ENCODE data around the gene RRP15. TPM values are rescaled to one million over a fixed set of nuclear protein-coding genes. Genes with fewer than 3 reads are reported as not detected.

RRP15 gene
- total and polyA plus RNA-seq, 8 donors = 13.8 to 31.7 (median 26.7) TPM

GRCh38 chr1:218250492-218250891, 34.6 kb upstream of the RRP15 start:
- no peak overlapping the region for H3K27ac ChIP-seq
- no peaks in the 10 kb centered on the region for H3K36me3 ChIP-seq
- intact Hi-C loops (cut with DNase I) = no loop called here
- no peaks in the 10 kb centered on the region for H3K4me1 ChIP-seq
- no peak for DNase-seq
- no peak overlapping the region for H3K4me3 ChIP-seq
- no peak for ATAC-seq
- no peaks in the 10 kb centered on the region for H3K9me3 ChIP-seq
- H3K27me3 ChIP-seq = no peaks in the 10 kb centered on the region
- no peak for TF ChIP-seq CTCF (IDR thresholded peaks at IDR 0.05)

- Histone ChIP-seq H3K27me3 (no peaks in the 10 kb centered on the region), H3K9me3 (peaks cover 0 to 9% of the 10 kb centered on the region in 2 donors), H3K4me1 (no peaks in the 10 kb centered on the region), H3K36me3 (no peaks in the 10 kb centered on the region), H3K4me3 (no peak overlapping the region), H3K27ac (no peak overlapping the region)
- intact Hi-C loops (cut with DNase I) = no loop called here
- no peak for ATAC-seq
- DNase-seq = no peak
- no peak for TF ChIP-seq CTCF (IDR thresholded peaks at IDR 0.05)
These were observed 30.7 kb upstream of the RRP15 start for GRCh38 chr1:218254296-218254946.

GRCh38 chr1:218255090-218255489, 30.0 kb upstream of the RRP15 start:
- Histone ChIP-seq H3K27ac (no peak overlapping the region), H3K4me3 (no peak overlapping the region), H3K36me3 (no peaks in the 10 kb centered on the region), H3K9me3 (peaks cover 0 to 9% of the 10 kb centered on the region in 2 donors), H3K27me3 (no peaks in the 10 kb centered on the region), H3K4me1 (no peaks in the 10 kb centered on the region)
- intact Hi-C loops (cut with DNase I) = no loop called here
- no peak for ATAC-seq
- no peak for TF ChIP-seq CTCF (IDR thresholded peaks at IDR 0.05)
- DNase-seq = no peak

- DNase-seq (no peak), ATAC-seq (no peak)
- Histone ChIP-seq H3K36me3 (no peaks in the 10 kb centered on the region), H3K27ac (no peak overlapping the region), H3K4me1 (no peaks in the 10 kb centered on the region), H3K9me3 (peaks cover 0 to 9% of the 10 kb centered on the region in 2 donors), H3K27me3 (no peaks in the 10 kb centered on the region), H3K4me3 (no peak overlapping the region)
- intact Hi-C loops (cut with DNase I) = no loop called here
- no peak for TF ChIP-seq CTCF (IDR thresholded peaks at IDR 0.05)
These were observed 27.7 kb upstream of the RRP15 start for GRCh38 chr1:218257371-218257770.

- no peak for ATAC-seq
- no peak for DNase-seq
These were observed 27.1 kb upstream of the RRP15 start for GRCh38 chr1:218257971-218258370.

More at GRCh38 chr1:218257971-218258370, 27.1 kb upstream of the RRP15 start:
- Histone ChIP-seq H3K9me3 (peaks cover 0 to 9% of the 10 kb centered on the region in 2 donors), H3K4me3 (no peak overlapping the region), H3K4me1 (no peaks in the 10 kb centered on the region), H3K27ac (no peak overlapping the region), H3K36me3 (no peaks in the 10 kb centered on the region), H3K27me3 (no peaks in the 10 kb centered on the region)
- no peak for TF ChIP-seq CTCF (IDR thresholded peaks at IDR 0.05)
- intact Hi-C loops (cut with DNase I) = no loop called here
